ENCODE results near the gene CEACAM21.

Gene CEACAM21

GRCh38 chr19:41548047-41548446, 27.9 kb upstream of the CEACAM21 start:
- DNase-seq (ENCODE audit: extremely low read depth, low read depth), result no peak
- no peak overlapping the region for H3K4me3 ChIP-seq (replicated peaks; ENCODE audit: low read depth, low read length)
- TF ChIP-seq, protein P1, sequence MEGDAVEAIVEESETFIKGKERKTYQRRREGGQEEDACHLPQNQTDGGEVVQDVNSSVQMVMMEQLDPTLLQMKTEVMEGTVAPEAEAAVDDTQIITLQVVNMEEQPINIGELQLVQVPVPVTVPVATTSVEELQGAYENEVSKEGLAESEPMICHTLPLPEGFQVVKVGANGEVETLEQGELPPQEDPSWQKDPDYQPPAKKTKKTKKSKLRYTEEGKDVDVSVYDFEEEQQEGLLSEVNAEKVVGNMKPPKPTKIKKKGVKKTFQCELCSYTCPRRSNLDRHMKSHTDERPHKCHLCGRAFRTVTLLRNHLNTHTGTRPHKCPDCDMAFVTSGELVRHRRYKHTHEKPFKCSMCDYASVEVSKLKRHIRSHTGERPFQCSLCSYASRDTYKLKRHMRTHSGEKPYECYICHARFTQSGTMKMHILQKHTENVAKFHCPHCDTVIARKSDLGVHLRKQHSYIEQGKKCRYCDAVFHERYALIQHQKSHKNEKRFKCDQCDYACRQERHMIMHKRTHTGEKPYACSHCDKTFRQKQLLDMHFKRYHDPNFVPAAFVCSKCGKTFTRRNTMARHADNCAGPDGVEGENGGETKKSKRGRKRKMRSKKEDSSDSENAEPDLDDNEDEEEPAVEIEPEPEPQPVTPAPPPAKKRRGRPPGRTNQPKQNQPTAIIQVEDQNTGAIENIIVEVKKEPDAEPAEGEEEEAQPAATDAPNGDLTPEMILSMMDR (IDR thresholded peaks at IDR 0.05; ENCODE audit: low read depth, low read length, missing control alignments), result no peak

DNA sequence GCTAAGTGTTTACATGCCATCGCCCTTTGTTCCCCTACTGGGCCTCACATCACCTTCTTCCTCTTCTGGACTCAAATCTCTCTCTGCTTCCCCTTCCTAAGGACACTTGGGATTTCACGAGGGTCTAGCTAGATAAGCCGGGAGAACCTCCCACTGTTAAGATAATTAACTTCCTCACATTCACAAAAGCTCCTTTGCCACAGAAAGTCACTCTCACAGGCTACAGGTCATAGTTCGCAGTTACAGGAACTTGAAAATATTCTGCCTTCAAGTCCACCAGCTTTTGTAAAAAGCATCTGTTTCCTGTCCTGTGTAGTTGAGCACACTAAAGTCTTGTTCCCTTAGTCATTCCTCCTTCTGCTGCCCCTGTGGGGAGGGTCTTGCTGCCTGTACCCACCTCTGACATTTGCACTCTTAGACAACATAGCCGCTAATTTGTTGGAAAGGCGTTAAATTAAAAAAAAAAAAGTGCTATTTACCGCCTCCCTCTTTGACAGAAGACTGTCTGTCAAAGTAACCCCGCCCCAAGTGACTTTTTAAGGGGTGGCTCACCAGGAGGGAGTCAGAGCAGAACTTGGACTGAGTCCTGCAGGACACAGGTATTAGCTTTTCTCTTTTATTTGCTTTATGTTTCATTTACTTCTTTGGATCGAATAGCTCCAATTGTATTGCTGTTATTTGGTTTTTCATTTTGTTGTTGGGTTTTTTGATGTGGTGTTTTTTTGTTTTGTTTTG, 26.8 kb upstream of the CEACAM21 start:
- DNase-seq (ENCODE audit: extremely low read depth, low read depth), result no peak
- no peak overlapping the region for H3K4me3 ChIP-seq (replicated peaks; ENCODE audit: low read depth, low read length)
- TF ChIP-seq, protein P1 (IDR thresholded peaks at IDR 0.05; ENCODE audit: low read depth, low read length, missing control alignments), result no peak

- TF ChIP-seq, protein P1 (IDR thresholded peaks at IDR 0.05; ENCODE audit: low read depth, low read length, missing control alignments), result no peak
- no peak overlapping the region for H3K4me3 ChIP-seq (replicated peaks; ENCODE audit: low read depth, low read length)
Observed at GRCh38 chr19:41549884-41550283, 26.1 kb upstream of the CEACAM21 start.

GRCh38 chr19:41551212-41551610, 24.8 kb upstream of the CEACAM21 start:
- TF ChIP-seq, protein P1 (IDR thresholded peaks at IDR 0.05; ENCODE audit: low read depth, low read length, missing control alignments), result no peak
- H3K4me3 ChIP-seq (replicated peaks; ENCODE audit: low read depth, low read length), result no peak overlapping the region
- no peak for DNase-seq (ENCODE audit: extremely low read depth, low read depth)

More at GRCh38 chr19:41549884-41550283, 26.1 kb upstream of the CEACAM21 start:
- DNase-seq (ENCODE audit: extremely low read depth, low read depth), result no peak

GRCh38 chr19:41551711-41552110, 24.3 kb upstream of the CEACAM21 start:
- H3K4me3 ChIP-seq (replicated peaks; ENCODE audit: low read depth, low read length), result no peak overlapping the region
- TF ChIP-seq, protein P1 (IDR thresholded peaks at IDR 0.05; ENCODE audit: low read depth, low read length, missing control alignments), result no peak
- no peak for DNase-seq (ENCODE audit: extremely low read depth, low read depth)

DNA sequence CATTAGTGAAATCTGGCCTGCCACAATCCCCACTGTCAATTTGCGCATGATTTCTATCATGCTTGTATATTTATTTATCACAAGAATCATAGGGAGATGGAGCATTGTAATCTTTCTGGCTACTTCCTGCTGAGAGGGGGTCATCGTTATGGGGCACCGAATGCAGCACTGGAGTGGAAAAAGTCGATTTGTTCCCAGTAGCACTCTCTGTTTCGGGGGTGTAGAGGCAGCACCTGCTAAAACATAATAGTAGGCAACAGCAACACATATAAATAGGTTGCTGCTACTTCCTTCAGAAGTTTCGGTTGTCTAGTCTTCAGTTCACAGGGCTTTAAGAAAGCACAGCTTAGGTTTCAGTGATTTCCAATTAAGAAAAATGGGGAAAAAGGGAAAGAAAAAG, 23.4 kb upstream of the CEACAM21 start:
- H3K4me3 ChIP-seq (replicated peaks; ENCODE audit: low read depth, low read length), result no peak overlapping the region
- TF ChIP-seq, protein P1 (IDR thresholded peaks at IDR 0.05; ENCODE audit: low read depth, low read length, missing control alignments), result no peak

GRCh38 chr19:41553804-41554203, 22.2 kb upstream of the CEACAM21 start:
- TF ChIP-seq, protein P1 (IDR thresholded peaks at IDR 0.05; ENCODE audit: low read depth, low read length, missing control alignments), result no peak
- no peak for DNase-seq (ENCODE audit: extremely low read depth, low read depth)
- H3K4me3 ChIP-seq (replicated peaks; ENCODE audit: low read depth, low read length), result no peak overlapping the region

More for the DNA sequence above, 23.4 kb upstream of the CEACAM21 start:
- no peak for DNase-seq (ENCODE audit: extremely low read depth, low read depth)

Measured in HFF-Myc (cell line).